ENCODE data around the gene TMCC1.
A peak's percentile ranks its signal among the peaks of the same experiment; 100 is the strongest.

TMCC1 gene

GRCh38 chr3:129606636-129607390, 286.7 kb downstream of the TMCC1 start, which contains the start of gene PLXND1:
Gene PLXND1, minus strand, starts transcription at chr3:129606676. Its CDS starts 37 bp downstream, at chr3:129606639.
- DNase-seq: peak; percentile 41

GRCh38 chr3:129605922-129606635, 287.4 kb downstream of the TMCC1 start:
- DNase-seq: no peak

GRCh38 chr3:129605203-129605921, 288.1 kb downstream of the TMCC1 start:
- peak; percentile 25 for DNase-seq

- DNase-seq: no peak
These were observed 288.7 kb downstream of the TMCC1 start for GRCh38 chr3:129604767-129605166.

- no peak for DNase-seq
These were observed 289.3 kb downstream of the TMCC1 start for GRCh38 chr3:129603991-129604749.

- DNase-seq: no peak
These were observed 290.0 kb downstream of the TMCC1 start for GRCh38 chr3:129603561-129603942.

- no peak for DNase-seq
These were observed 290.6 kb downstream of the TMCC1 start for GRCh38 chr3:129602730-129603560.

- DNase-seq: no peak
These were observed 291.2 kb downstream of the TMCC1 start for GRCh38 chr3:129602309-129602708.

- no peak for DNase-seq
These were observed 291.8 kb downstream of the TMCC1 start for GRCh38 chr3:129601713-129602112.

GRCh38 chr3:129600348-129600747, 293.2 kb downstream of the TMCC1 start:
- DNase-seq: no peak

- DNase-seq: peak; percentile 69
These were observed 293.9 kb downstream of the TMCC1 start for GRCh38 chr3:129599607-129600006.

GRCh38 chr3:129599073-129599472, 294.4 kb downstream of the TMCC1 start:
- no peak for DNase-seq

- DNase-seq: no peak
These were observed 295.0 kb downstream of the TMCC1 start for GRCh38 chr3:129598484-129598883.

GRCh38 chr3:129598000-129598381, 295.5 kb downstream of the TMCC1 start:
- DNase-seq: no peak
